HG03159 (cell line): ENCODE data around the gene SPDYE16.
A peak's percentile ranks its signal among the peaks of the same experiment; 100 is the strongest.
"Not testable (repeated sequence)": the region's sequence is repeated elsewhere in the genome, so short reads cannot be mapped to it uniquely, and the experiment has no call there.

Experiments
- ATAC-seq: cut with Tn5 transposase; IDR thresholded peaks from one replicate; pipeline ENCODE4 v1.9.1; 2021; ENCODE audit warnings: mild to moderate bottlenecking, moderate library complexity; ENCODE audit not compliant: unreplicated experiment

The SPDYE16 gene

GRCh38 chr7:76505168-76506080 is 37.7 kb downstream of the SPDYE16 start:
- no peak for ATAC-seq

GRCh38 chr7:76504351-76505167 is 38.5 kb downstream of the SPDYE16 start:
- ATAC-seq, result not testable (repeated sequence)

- ATAC-seq, result not testable (repeated sequence)
Measured at GRCh38 chr7:76503244-76503643, 39.9 kb downstream of the SPDYE16 start.

- ATAC-seq, result not testable (repeated sequence)
Measured at GRCh38 chr7:76502836-76503235, 40.3 kb downstream of the SPDYE16 start.

GRCh38 chr7:76502224-76502623 is 40.9 kb downstream of the SPDYE16 start:
- ATAC-seq, result not testable (repeated sequence)

- ATAC-seq, result not testable (repeated sequence)
Measured at GRCh38 chr7:76499924-76500241, 43.2 kb downstream of the SPDYE16 start.

GRCh38 chr7:76499201-76499923 is 43.7 kb downstream of the SPDYE16 start:
- not testable (repeated sequence) for ATAC-seq

- ATAC-seq, result not testable (repeated sequence)
Measured at GRCh38 chr7:76498583-76499200, 44.4 kb downstream of the SPDYE16 start.

GRCh38 chr7:76497918-76498582 is 45.0 kb downstream of the SPDYE16 start:
- ATAC-seq, result not testable (repeated sequence)

GRCh38 chr7:76495717-76496116 is 47.4 kb downstream of the SPDYE16 start:
- ATAC-seq, result not testable (repeated sequence)

GRCh38 chr7:76492139-76492538 is 51.0 kb downstream of the SPDYE16 start:
- not testable (repeated sequence) for ATAC-seq

- ATAC-seq, result not testable (repeated sequence)
Measured at GRCh38 chr7:76487969-76488368, 55.1 kb downstream of the SPDYE16 start.

- peak; percentile 97 for ATAC-seq
Measured at GRCh38 chr7:76486618-76487017, 56.5 kb downstream of the SPDYE16 start.

- ATAC-seq, result peak; percentile 24
Measured at GRCh38 chr7:76485822-76486610, 57.1 kb downstream of the SPDYE16 start.

- not testable (repeated sequence) for ATAC-seq
Measured at GRCh38 chr7:76484456-76484855, 58.6 kb downstream of the SPDYE16 start.

- ATAC-seq, result not testable (repeated sequence)
Measured at GRCh38 chr7:76483081-76483480, 60.0 kb downstream of the SPDYE16 start.

- not testable (repeated sequence) for ATAC-seq
Measured at GRCh38 chr7:76482660-76483059, 60.4 kb downstream of the SPDYE16 start.
